WTC11 (cell line): ENCODE data around the gene PHF12. TPM values are rescaled to one million over a fixed set of nuclear protein-coding genes. Genes with fewer than 3 reads are reported as not detected.
A peak's percentile ranks its signal among the peaks of the same experiment; 100 is the strongest.

Experiments
- ATAC-seq: fragments of 200-7000 bp; cut with Tn5 transposase; 2 replicates; pipeline ENCODE4 v1.10.0; 2021; ENCODE audit warnings: mild to moderate bottlenecking, moderate library complexity
- CTCF ChIA-PET: fragments of 300-600 bp; sonication (Branson Sonifier 250); formaldehyde crosslinking; loops from one replicate; lab custom pipeline; 2021; ENCODE audit warnings: antibody characterized with exemption; lab: Charles Lee
- POLR2A ChIA-PET: fragments of 350-600 bp; sonication (Branson Sonifier 250); formaldehyde crosslinking; loops from one replicate; lab custom pipeline; 2021; ENCODE audit warnings: antibody characterized with exemption; lab: Charles Lee
- DNase-seq: peaks from one replicate; pipeline ENCODE4 v3.0.0; 2021; ENCODE audit warnings: low spot score
- H3K27ac Mint-ChIP-seq: 2 replicates; pipeline ENCODE4 v1.8.0; 2021; ENCODE audit warnings: mixed read lengths
- H3K27me3 Mint-ChIP-seq: 2 replicates; pipeline ENCODE4 v1.8.0; 2021; ENCODE audit warnings: low read depth, mild to moderate bottlenecking, moderate library complexity, mixed read lengths
- H3K36me3 Mint-ChIP-seq: 2 replicates; pipeline ENCODE4 v1.8.0; 2021; ENCODE audit warnings: mixed read lengths
- H3K4me1 Mint-ChIP-seq: 2 replicates; pipeline ENCODE4 v1.8.0; 2022; ENCODE audit warnings: mixed read lengths
- H3K4me3 Mint-ChIP-seq: 2 replicates; pipeline ENCODE4 v1.8.0; 2021; ENCODE audit warnings: mild to moderate bottlenecking, moderate library complexity, mixed read lengths
- H3K9me3 Mint-ChIP-seq: 2 replicates; pipeline ENCODE4 v1.8.0; 2021; ENCODE audit warnings: mixed read lengths
- ATF3 ChIP-seq: sonication (generic); formaldehyde crosslinking; conservative IDR thresholded peaks from 2 replicates; pipeline ENCODE4 v1.8.1; 2022; ENCODE audit warnings: mild to moderate bottlenecking, missing genetic modification reagents
- E2F1 ChIP-seq: sonication (generic); formaldehyde crosslinking; IDR thresholded peaks from 2 replicates; pipeline ENCODE4 v1.8.0; 2022; ENCODE audit warnings: mild to moderate bottlenecking, missing genetic modification reagents
- E2F4 ChIP-seq: sonication (generic); formaldehyde crosslinking; IDR thresholded peaks from 2 replicates; pipeline ENCODE4 v1.8.1; 2022; ENCODE audit warnings: low read depth, mild to moderate bottlenecking, moderate library complexity, missing genetic modification reagents, borderline replicate concordance
- FOXK1 ChIP-seq: sonication (generic); formaldehyde crosslinking; IDR thresholded peaks from 2 replicates; pipeline ENCODE4 v1.8.0; 2022; ENCODE audit warnings: mild to moderate bottlenecking, moderate library complexity, missing genetic modification reagents
- FOXP1 ChIP-seq: sonication (generic); formaldehyde crosslinking; IDR thresholded peaks from 2 replicates; pipeline ENCODE4 v1.8.0; 2022; ENCODE audit warnings: missing genetic modification reagents, mild to moderate bottlenecking, moderate library complexity, borderline replicate concordance
- GRHL2 ChIP-seq: fragments of 250-450 bp; sonication (Bioruptor Pico); IDR thresholded peaks from 2 replicates; pipeline ENCODE4 v1.8.0; 2022; ENCODE audit warnings: mild to moderate bottlenecking, moderate library complexity; ENCODE audit not compliant: insufficient replicate concordance, severe bottlenecking
- GTF2I ChIP-seq: fragments of 250-450 bp; sonication (Bioruptor Pico); conservative IDR thresholded peaks from 2 replicates; pipeline ENCODE4 v1.4.0; 2021; ENCODE audit warnings: mild to moderate bottlenecking
- IRF1 ChIP-seq: sonication (generic); formaldehyde crosslinking; IDR thresholded peaks from 2 replicates; pipeline ENCODE4 v1.8.0; 2023; ENCODE audit warnings: missing genetic modification reagents
- KAT7 ChIP-seq: sonication (generic); formaldehyde crosslinking; IDR thresholded peaks from 2 replicates; pipeline ENCODE4 v1.8.1; 2023; ENCODE audit warnings: missing genetic modification reagents, mild to moderate bottlenecking, borderline replicate concordance
- MYBL2 ChIP-seq: sonication (generic); formaldehyde crosslinking; IDR thresholded peaks from 2 replicates; pipeline ENCODE4 v1.8.1; 2023; ENCODE audit warnings: mild to moderate bottlenecking, moderate library complexity, missing genetic modification reagents
- NR2C2 ChIP-seq: sonication (generic); formaldehyde crosslinking; IDR thresholded peaks from 2 replicates; pipeline ENCODE4 v1.8.0; 2022; ENCODE audit warnings: mild to moderate bottlenecking, missing genetic modification reagents
- OVOL2 ChIP-seq: fragments of 250-450 bp; sonication (Bioruptor Pico); IDR thresholded peaks from 2 replicates; pipeline ENCODE4 v1.9.0; 2021; ENCODE audit warnings: mild to moderate bottlenecking, borderline replicate concordance
- PRRX2 ChIP-seq: fragments of 250-450 bp; sonication (Bioruptor Pico); IDR thresholded peaks from 2 replicates; pipeline ENCODE4 v1.8.0; 2021; ENCODE audit warnings: mild to moderate bottlenecking
- SMAD3 ChIP-seq: sonication (generic); formaldehyde crosslinking; IDR thresholded peaks from 2 replicates; pipeline ENCODE4 v1.8.0; 2022; ENCODE audit warnings: missing genetic modification reagents, mild to moderate bottlenecking, borderline replicate concordance
- SP1 ChIP-seq: sonication (generic); formaldehyde crosslinking; conservative IDR thresholded peaks from 2 replicates; pipeline ENCODE4 v1.8.1; 2022; ENCODE audit warnings: missing genetic modification reagents
- TEAD1 ChIP-seq: sonication (generic); formaldehyde crosslinking; IDR thresholded peaks from 2 replicates; pipeline ENCODE4 v1.8.0; 2022; ENCODE audit warnings: mild to moderate bottlenecking, missing genetic modification reagents
- ZBTB43 ChIP-seq: sonication (generic); formaldehyde crosslinking; IDR thresholded peaks from 2 replicates; pipeline ENCODE4 v1.8.1; 2023; ENCODE audit warnings: mild to moderate bottlenecking, missing genetic modification reagents
- ZNF532 ChIP-seq: fragments of 250-450 bp; sonication (Bioruptor Pico); IDR thresholded peaks from 2 replicates; pipeline ENCODE4 v1.9.0; 2021; ENCODE audit warnings: mild to moderate bottlenecking, borderline replicate concordance
- ZSCAN18 ChIP-seq: fragments of 250-450 bp; sonication (Bioruptor Pico); IDR thresholded peaks from 2 replicates; pipeline ENCODE4 v2.1.2; 2022; ENCODE audit warnings: mild to moderate bottlenecking, moderate library complexity
- total RNA-seq: library from RNA; stranded (reverse); gene quantifications from 3 replicates; pipeline ENCODE4 v1.2.3, GENCODE V29; 2021

PHF12 gene
- total RNA-seq, 1 experiment from 2014 or later = 69.8 TPM

- Mint-ChIP-seq H3K4me1 (peaks cover 34% of the 10 kb centered on the region), H3K36me3 (peaks cover 13% of the 10 kb centered on the region), H3K4me3 (peak overlapping the region; percentile 94), H3K27ac (peak overlapping the region; percentile 90), H3K27me3 (no peaks in the 10 kb centered on the region), H3K9me3 (no peaks in the 10 kb centered on the region)
- ChIA-PET POLR2A (interaction anchor here (0.8 to 4.0 kb wide), 5 partner anchors 56 to 178 kb away, joined by 3 to 21 read pairs (median 5); partner anchors contain the start of genes FAM222B, NEK8 and RPL23A), CTCF (interaction anchor here (0.8 to 5.1 kb wide), 14 partner anchors 14 to 218 kb away, joined by 3 to 55 read pairs (median 6); partner anchors contain the start of genes NEK8, PHF12, RPL23A and TLCD1)
- TF ChIP-seq IRF1 (CRISPR knock-in tag) (no peak), PRRX2 (no peak), TEAD1 (no peak), ZBTB43 (CRISPR knock-in tag) (no peak), GTF2I (CRISPR knock-in tag) (0 out of 2 replicates have a peak, but pooled peaks have one; percentile 7), GRHL2 (no peak), ZNF532 (CRISPR knock-in tag) (no peak), SMAD3 (CRISPR knock-in tag) (no peak), OVOL2 (CRISPR knock-in tag) (no peak), FOXP1 (CRISPR knock-in tag) (0 out of 2 replicates have a peak, but pooled peaks have one; percentile 9), E2F1 (CRISPR knock-in tag) (no peak), MYBL2 (0 out of 2 replicates have a peak, but pooled peaks have one; percentile 19), ATF3 (CRISPR knock-in tag) (no peak), SP1 (CRISPR knock-in tag) (no peak), NR2C2 (CRISPR knock-in tag) (no peak), ZSCAN18 (CRISPR knock-in tag) (no peak), FOXK1 (CRISPR knock-in tag) (no peak), KAT7 (peak; percentile 19; the same call in 1 of the 2 replicates), E2F4 (CRISPR knock-in tag) (no peak)
- DNase-seq (no peak), ATAC-seq (peak; percentile 26)
These were observed 53.4 kb downstream of the PHF12 start for GRCh38 chr17:28897769-28898526.
